ENCODE measurements around the gene ANXA6. TPM values are rescaled to one million over a fixed set of nuclear protein-coding genes. Genes with fewer than 3 reads are reported as not detected.

Gene ANXA6
- total and polyA plus RNA-seq, 10 of the 15 experiments (the other 5 are each of a cell fraction or from before 2014, with no cell fraction given), result 44.0 to 571 (median 465) TPM

- ChIA-PET POLR2A (interaction anchor here (0.5 to 8.2 kb wide), 13 partner anchors 13 to 682 kb away, joined by 3 to 222 read pairs (median 3); partner anchors contain the start of genes ANXA6, CD74 and TNIP1), RAD21 (ENCODE audit: unreplicated experiment) (interaction anchor here (0.8 to 5.7 kb wide), 6 partner anchors 10 to 71 kb away, joined by 3 to 94 read pairs (median 6); partner anchors contain the start of gene TNIP1), CTCF (interaction anchor here (0.9 to 6.3 kb wide), 9 partner anchors 12 to 145 kb away, joined by 3 to 78 read pairs (median 3); partner anchors contain the start of gene TNIP1), SMC1A (ENCODE audit: uncharacterized antibody, unreplicated experiment) (interaction anchor here (0.7 to 6.0 kb wide), 15 partner anchors 8 to 59 kb away, joined by 3 to 125 read pairs (median 4); partner anchors contain the start of gene TNIP1)
- Histone ChIP-seq H4K20me1 (ENCODE audit: control insufficient read depth, insufficient read depth) (no peaks in the 10 kb centered on the region), H3K27ac (ENCODE audit: control insufficient read depth, insufficient read depth) (peak overlapping the region; percentile 98), H3K27me3 (replicated peaks in 1 of 2; ENCODE audit: control insufficient read depth in 2 of 2, insufficient read depth in 2 of 2, low read length in 1 of 2) (no peaks in the 10 kb centered on the region), H2AFZ (ENCODE audit: control insufficient read depth, low read depth, low read length) (no peak overlapping the region), H3K4me2 (ENCODE audit: control insufficient read depth, insufficient read depth) (peak overlapping the region; percentile 87), H3K9ac (ENCODE audit: control insufficient read depth, insufficient read depth, low read length) (peak overlapping the region; percentile 69), H3K36me3 (ENCODE audit: control insufficient read depth in 2 of 2, insufficient read depth in 2 of 2, low read length in 1 of 2) (peaks cover 0 to 13% of the 10 kb centered on the region in 2 experiments; a peak in 2 of 4 replicates), H3K79me2 (ENCODE audit: control insufficient read depth, insufficient read depth, low read length) (peaks cover 16% of the 10 kb centered on the region), H3K4me1 (ENCODE audit: control insufficient read depth, insufficient read depth, low read length) (peaks cover 67% of the 10 kb centered on the region), H3K9me3 (replicated peaks; ENCODE audit: control insufficient read depth, insufficient read depth, low read length) (no peaks in the 10 kb centered on the region), H3K4me3 (peak overlapping the region; percentile 53)
- under 1% methylated on average over 12 of the region's 12 CpGs for WGBS (ENCODE audit: insufficient coverage, insufficient replicate concordance, low lambda C conversion rate, missing lambda C conversion rate)
- TSS peak; percentile 95 for BruUV-seq (replicated peaks)
- peak; percentile 83 for FAIRE-seq
- intact Hi-C loops (cut with micrococcal nuclease; ENCODE audit: unreplicated experiment) (no loop called here), in situ Hi-C loops (cut with MboI) (no loop called here)
- DNase-seq (ENCODE audit: low read depth, low spot score), result no peak
- ATAC-seq, result peak; percentile 77
- TF ChIP-seq ZBTB4 (CRISPR knock-in tag; IDR thresholded peaks at IDR 0.05), result no peak
- peak; percentile 56; the same call in 1 of the 2 replicates for TF ChIP-seq MEF2A (IDR thresholded peaks at IDR 0.05; ENCODE audit: insufficient read depth, low read depth, low read length)
- TF ChIP-seq SMARCA5 (IDR thresholded peaks at IDR 0.05), result peak; percentile 97
- no peak for TF ChIP-seq ZNF592 (IDR thresholded peaks at IDR 0.05)
- TF ChIP-seq E2F4 (IDR thresholded peaks at IDR 0.05; ENCODE audit: low read depth, low read length), result no peak
- TF ChIP-seq USF1 (IDR thresholded peaks at IDR 0.05; ENCODE audit: borderline replicate concordance, extremely low read length, insufficient read depth, low read depth, low read length), result no peak
- peak; percentile 80; the same call in 1 of the 2 replicates for TF ChIP-seq MTA3 (IDR thresholded peaks at IDR 0.05; ENCODE audit: borderline replicate concordance, low read length)
- TF ChIP-seq PBX3 (IDR thresholded peaks at IDR 0.05; ENCODE audit: insufficient replicate concordance, low read depth, low read length), result no peak
Observed at GRCh38 chr5:151094030-151094851, 63.3 kb downstream of the ANXA6 start.
